ENCODE data around the gene ZNF225. TPM values are rescaled to one million over a fixed set of nuclear protein-coding genes. Genes with fewer than 3 reads are reported as not detected.
A peak's percentile ranks its signal among the peaks of the same experiment; 100 is the strongest.

ZNF225 gene
- polyA plus RNA-seq, 4 donors: 1.4 to 6.6 (median 1.8) TPM

GRCh38 chr19:44141191-44142058, 28.2 kb downstream of the ZNF225 start, which contains the start of gene ZNF234:
TSS of gene ZNF234 (plus strand) at chr19:44141554. CDS start at chr19:44144633, 3,079 bp downstream.
- 0 to 1% (median 1%) methylated on average over 52 of the region's 52 CpGs for WGBS, 3 donors
- H3K4me1 ChIP-seq (ENCODE audit: control insufficient read depth in 3 of 3, insufficient read depth in 2 of 3, low read depth in 1 of 3, low read length in 2 of 3): peaks cover 0 to 6% (median 0%) of the 10 kb centered on the region in 3 donors
- no peaks in the 10 kb centered on the region for H3K27me3 ChIP-seq (ENCODE audit: control insufficient read depth in 3 of 3, insufficient read depth in 3 of 3, low read length in 3 of 3)
- no peak for FAIRE-seq
- no peaks in the 10 kb centered on the region for H3K9me3 ChIP-seq (ENCODE audit: control insufficient read depth in 2 of 2, insufficient read depth in 1 of 2, low read depth in 1 of 2, low read length in 1 of 2)
- H3K27ac ChIP-seq (ENCODE audit: low read depth in 1 of 3, low read length in 2 of 3): peak within 1 kb of the TSS; percentile 61 to 94 (median 66)
- peak within 1 kb of the TSS; percentile 59 to 99 (median 92) for H3K4me3 ChIP-seq (ENCODE audit: low read depth in 1 of 3, low read length in 3 of 3)
- H3K36me3 ChIP-seq (ENCODE audit: control insufficient read depth in 3 of 3, insufficient read depth in 2 of 3, low read depth in 1 of 3, low read length in 3 of 3): peaks cover 3 to 6% (median 3%) of the 10 kb centered on the region in 3 donors
- peak; percentile 85 to 95 for DNase-seq

- peak overlapping the region; percentile 59 to 99 (median 92) for H3K4me3 ChIP-seq (ENCODE audit: low read depth in 1 of 3, low read length in 3 of 3)
- H3K4me1 ChIP-seq (ENCODE audit: control insufficient read depth in 3 of 3, insufficient read depth in 2 of 3, low read depth in 1 of 3, low read length in 2 of 3): peaks cover 0 to 6% (median 0%) of the 10 kb centered on the region in 3 donors
- no peaks in the 10 kb centered on the region for H3K9me3 ChIP-seq (ENCODE audit: control insufficient read depth in 2 of 2, insufficient read depth in 1 of 2, low read depth in 1 of 2, low read length in 1 of 2)
- no peak overlapping the region for H3K27ac ChIP-seq (ENCODE audit: low read depth in 1 of 3, low read length in 2 of 3)
- peaks cover 3 to 6% (median 3%) of the 10 kb centered on the region in 3 donors for H3K36me3 ChIP-seq (ENCODE audit: control insufficient read depth in 3 of 3, insufficient read depth in 2 of 3, low read depth in 1 of 3, low read length in 3 of 3)
- WGBS, 3 donors: 7 to 11% (median 11%) methylated on average over 13 of the region's 13 CpGs
- DNase-seq (peak; percentile 15 to 37), FAIRE-seq (no peak)
- H3K27me3 ChIP-seq (ENCODE audit: control insufficient read depth in 3 of 3, insufficient read depth in 3 of 3, low read length in 3 of 3): no peaks in the 10 kb centered on the region
Measured at GRCh38 chr19:44142059-44142433, 28.8 kb downstream of the ZNF225 start.

- FAIRE-seq (no peak), DNase-seq (no peak)
- Histone ChIP-seq H3K27ac (ENCODE audit: low read depth in 1 of 3, low read length in 2 of 3) (no peak overlapping the region), H3K4me3 (ENCODE audit: low read depth in 1 of 3, low read length in 3 of 3) (no peak overlapping the region), H3K9me3 (ENCODE audit: control insufficient read depth in 2 of 2, insufficient read depth in 1 of 2, low read depth in 1 of 2, low read length in 1 of 2) (peaks cover 0 to 3% of the 10 kb centered on the region in 2 donors), H3K36me3 (ENCODE audit: control insufficient read depth in 3 of 3, insufficient read depth in 2 of 3, low read depth in 1 of 3, low read length in 3 of 3) (peaks cover 31 to 44% (median 33%) of the 10 kb centered on the region in 3 donors), H3K27me3 (ENCODE audit: control insufficient read depth in 3 of 3, insufficient read depth in 3 of 3, low read length in 3 of 3) (no peaks in the 10 kb centered on the region), H3K4me1 (ENCODE audit: control insufficient read depth in 3 of 3, insufficient read depth in 2 of 3, low read depth in 1 of 3, low read length in 2 of 3) (no peaks in the 10 kb centered on the region)
- WGBS, 3 donors: 96 to 99% (median 98%) methylated on average over 4 of the region's 4 CpGs
Measured at GRCh38 chr19:44149776-44150175, 36.6 kb downstream of the ZNF225 start.

GRCh38 chr19:44151491-44151890, 38.3 kb downstream of the ZNF225 start:
- Histone ChIP-seq H3K9me3 (ENCODE audit: control insufficient read depth in 2 of 2, insufficient read depth in 1 of 2, low read depth in 1 of 2, low read length in 1 of 2) (peaks cover 0 to 11% of the 10 kb centered on the region in 2 donors), H3K27ac (ENCODE audit: low read depth in 1 of 3, low read length in 2 of 3) (no peak overlapping the region), H3K4me3 (ENCODE audit: low read depth in 1 of 3, low read length in 3 of 3) (no peak overlapping the region), H3K4me1 (ENCODE audit: control insufficient read depth in 3 of 3, insufficient read depth in 2 of 3, low read depth in 1 of 3, low read length in 2 of 3) (no peaks in the 10 kb centered on the region), H3K27me3 (ENCODE audit: control insufficient read depth in 3 of 3, insufficient read depth in 3 of 3, low read length in 3 of 3) (no peaks in the 10 kb centered on the region), H3K36me3 (ENCODE audit: control insufficient read depth in 3 of 3, insufficient read depth in 2 of 3, low read depth in 1 of 3, low read length in 3 of 3) (peaks cover 30 to 50% (median 33%) of the 10 kb centered on the region in 3 donors)
- 97 to 100% (median 97%) methylated on average over 5 of the region's 5 CpGs for WGBS, 3 donors
- DNase-seq: no peak
- FAIRE-seq: no peak

GRCh38 chr19:44156475-44156874, 43.3 kb downstream of the ZNF225 start:
- no peaks in the 10 kb centered on the region for H3K27me3 ChIP-seq (ENCODE audit: control insufficient read depth in 3 of 3, insufficient read depth in 3 of 3, low read length in 3 of 3)
- FAIRE-seq (no peak), DNase-seq (no peak)
- H3K36me3 ChIP-seq (ENCODE audit: control insufficient read depth in 3 of 3, insufficient read depth in 2 of 3, low read depth in 1 of 3, low read length in 3 of 3): peaks cover 9 to 38% (median 19%) of the 10 kb centered on the region in 3 donors
- 90 to 92% (median 92%) methylated on average over 2 of the region's 2 CpGs for WGBS, 3 donors
- H3K9me3 ChIP-seq (ENCODE audit: control insufficient read depth in 2 of 2, insufficient read depth in 1 of 2, low read depth in 1 of 2, low read length in 1 of 2): peaks cover 0 to 43% of the 10 kb centered on the region in 2 donors
- H3K4me1 ChIP-seq (ENCODE audit: control insufficient read depth in 3 of 3, insufficient read depth in 2 of 3, low read depth in 1 of 3, low read length in 2 of 3): no peaks in the 10 kb centered on the region
- no peak overlapping the region for H3K27ac ChIP-seq (ENCODE audit: low read depth in 1 of 3, low read length in 2 of 3)
- no peak overlapping the region for H3K4me3 ChIP-seq (ENCODE audit: low read depth in 1 of 3, low read length in 3 of 3)

GRCh38 chr19:44163789-44164188, 50.6 kb downstream of the ZNF225 start:
- H3K27ac ChIP-seq (ENCODE audit: low read depth in 1 of 3, low read length in 2 of 3): no peak overlapping the region
- no peaks in the 10 kb centered on the region for H3K27me3 ChIP-seq (ENCODE audit: control insufficient read depth in 3 of 3, insufficient read depth in 3 of 3, low read length in 3 of 3)
- peaks cover 5 to 8% (median 7%) of the 10 kb centered on the region in 3 donors for H3K36me3 ChIP-seq (ENCODE audit: control insufficient read depth in 3 of 3, insufficient read depth in 2 of 3, low read depth in 1 of 3, low read length in 3 of 3)
- no peak for FAIRE-seq
- no peak for DNase-seq
- H3K4me3 ChIP-seq (ENCODE audit: low read depth in 1 of 3, low read length in 3 of 3): no peak overlapping the region
- peaks cover 0 to 43% of the 10 kb centered on the region in 2 donors for H3K9me3 ChIP-seq (ENCODE audit: control insufficient read depth in 2 of 2, insufficient read depth in 1 of 2, low read depth in 1 of 2, low read length in 1 of 2)
- 92 to 97% (median 93%) methylated on average over 2 of the region's 2 CpGs for WGBS, 3 donors
- peaks cover 0 to 3% (median 0%) of the 10 kb centered on the region in 3 donors for H3K4me1 ChIP-seq (ENCODE audit: control insufficient read depth in 3 of 3, insufficient read depth in 2 of 3, low read depth in 1 of 3, low read length in 2 of 3)

- Histone ChIP-seq H3K27ac (ENCODE audit: low read depth in 1 of 3, low read length in 2 of 3) (peak overlapping the region; percentile 22 to 98 (median 92)), H3K27me3 (ENCODE audit: control insufficient read depth in 3 of 3, insufficient read depth in 3 of 3, low read length in 3 of 3) (no peaks in the 10 kb centered on the region), H3K9me3 (ENCODE audit: control insufficient read depth in 2 of 2, insufficient read depth in 1 of 2, low read depth in 1 of 2, low read length in 1 of 2) (peaks cover 0 to 44% of the 10 kb centered on the region in 2 donors), H3K4me3 (ENCODE audit: low read depth in 1 of 3, low read length in 3 of 3) (peak overlapping the region; percentile 60 to 99 (median 69)), H3K36me3 (ENCODE audit: control insufficient read depth in 3 of 3, insufficient read depth in 2 of 3, low read depth in 1 of 3, low read length in 3 of 3) (peaks cover 5 to 11% (median 7%) of the 10 kb centered on the region in 3 donors), H3K4me1 (ENCODE audit: control insufficient read depth in 3 of 3, insufficient read depth in 2 of 3, low read depth in 1 of 3, low read length in 2 of 3) (peaks cover 0 to 3% (median 0%) of the 10 kb centered on the region in 3 donors)
- FAIRE-seq (no peak), DNase-seq (no peak)
- WGBS, 3 donors: 53 to 66% (median 65%) methylated on average over 3 of the region's 3 CpGs
Measured at GRCh38 chr19:44164327-44164672, 51.1 kb downstream of the ZNF225 start.

- Histone ChIP-seq H3K27me3 (ENCODE audit: control insufficient read depth in 3 of 3, insufficient read depth in 3 of 3, low read length in 3 of 3) (no peaks in the 10 kb centered on the region), H3K9me3 (ENCODE audit: control insufficient read depth in 2 of 2, insufficient read depth in 1 of 2, low read depth in 1 of 2, low read length in 1 of 2) (peaks cover 0 to 42% of the 10 kb centered on the region in 2 donors), H3K4me3 (ENCODE audit: low read depth in 1 of 3, low read length in 3 of 3) (peak within 1 kb of the TSS; percentile 60 to 99 (median 69)), H3K36me3 (ENCODE audit: control insufficient read depth in 3 of 3, insufficient read depth in 2 of 3, low read depth in 1 of 3, low read length in 3 of 3) (peaks cover 5 to 14% (median 11%) of the 10 kb centered on the region in 3 donors), H3K4me1 (ENCODE audit: control insufficient read depth in 3 of 3, insufficient read depth in 2 of 3, low read depth in 1 of 3, low read length in 2 of 3) (peaks cover 0 to 3% (median 0%) of the 10 kb centered on the region in 3 donors), H3K27ac (ENCODE audit: low read depth in 1 of 3, low read length in 2 of 3) (peak within 1 kb of the TSS; percentile 56 to 98 (median 92))
- WGBS, 3 donors: 0 to 1% (median 0%) methylated on average over 32 of the region's 32 CpGs
- DNase-seq (peak; percentile 97 to 99), FAIRE-seq (no peak)
Measured at GRCh38 chr19:44164673-44165512, 51.7 kb downstream of the ZNF225 start, which contains the start of gene ZNF226. TSS of gene ZNF226 (plus strand) at chr19:44165100. CDS start at chr19:44170081, 4,981 bp downstream.
